Ovary (tissue), 3 donors: ENCODE data around the gene DAB2IP.

Experiments used
- CTCF ChIP-seq, 3 donors: fragments of 450-650 bp in 2 of 3; fragments of 200-600 bp in 1 of 3; IDR thresholded peaks; one replicate each; pipeline versions ENCODE4 v1.5.1 to v1.8.0; 2016 to 2022; ENCODE audit warnings: antibody characterized with exemption in 3 of 3, mild to moderate bottlenecking in 1 of 3
- EP300 ChIP-seq: sonication (generic); formaldehyde crosslinking; IDR thresholded peaks from one replicate; pipeline ENCODE4 v1.6.1; 2017; ENCODE audit warnings: antibody characterized with exemption
- POLR2A ChIP-seq: fragments of 450-650 bp; IDR thresholded peaks from one replicate; pipeline ENCODE4 v1.6.1; 2017; ENCODE audit warnings: antibody characterized with exemption, mild to moderate bottlenecking, moderate library complexity
- donor health status: DM: no; HTN: no; CAD: no.

GRCh38 chr9:121655231-121655755 is 3.9 kb downstream of the DAB2IP start:
- TF ChIP-seq CTCF (IDR thresholded peaks at IDR 0.05) (no peak), POLR2A (no peak), EP300 (no peak)
